Suprapubic skin (tissue), 4 donors: ENCODE results near the gene CTNND2. TPM values are rescaled to one million over a fixed set of nuclear protein-coding genes. Genes with fewer than 3 reads are reported as not detected.

Experiments used
- DNase-seq, 2 donors: peaks; one replicate each; pipeline ENCODE4 v3.0.0-alpha.2; 2019; ENCODE audit warnings: low spot score in 2 of 2
- H3K27ac ChIP-seq: fragments of 200-600 bp; sonication (generic); one replicate; pipeline ENCODE4 v1.5.1; 2019
- H3K27me3 ChIP-seq: fragments of 200-600 bp; sonication (generic); one replicate; pipeline ENCODE4 v1.5.1; 2019
- H3K36me3 ChIP-seq: fragments of 200-600 bp; sonication (generic); one replicate; pipeline ENCODE4 v1.5.1; 2019
- H3K4me1 ChIP-seq: fragments of 200-600 bp; sonication (generic); one replicate; pipeline ENCODE4 v1.5.1; 2019
- H3K4me3 ChIP-seq: fragments of 200-600 bp; sonication (generic); one replicate; pipeline ENCODE4 v1.5.1; 2019; ENCODE audit warnings: mild to moderate bottlenecking
- H3K9me3 ChIP-seq: fragments of 200-600 bp; sonication (generic); one replicate; pipeline ENCODE4 v1.5.1; 2019
- EP300 ChIP-seq: sonication (generic); formaldehyde crosslinking; IDR thresholded peaks from one replicate; pipeline ENCODE4 v1.6.1; 2017; ENCODE audit warnings: antibody characterized with exemption
- POLR2A ChIP-seq, 2 donors: fragments of 450-650 bp; IDR thresholded peaks; one replicate each; pipeline ENCODE4 v1.6.1; 2017; ENCODE audit warnings: antibody characterized with exemption in 2 of 2, mild to moderate bottlenecking in 2 of 2, moderate library complexity in 2 of 2
- POLR2AphosphoS5 ChIP-seq, 3 donors: sonication (generic); formaldehyde crosslinking; IDR thresholded peaks; one replicate each; pipeline ENCODE4 v1.6.1; 2017; ENCODE audit warnings: antibody characterized with exemption in 3 of 3
- WGBS: methylation state at CpG from one replicate; pipeline ENCODE4 v1.1.5; 2018; 5-methylcytosine and 5-hydroxymethylcytosine counted together
- total RNA-seq, 4 donors: library from RNA; depleted of rRNA; stranded (reverse); fragments of >200 nt; gene quantifications; one replicate each; pipeline ENCODE4 v1.1.0, GENCODE V29; 2016
- TF ChIP-seq, protein P1 (sequence below), 2 donors: fragments of 200-600 bp in 1 of 2; fragments of 450-650 bp in 1 of 2; sonication (generic) in 1 of 2; IDR thresholded peaks; one replicate each; pipeline ENCODE4 v1.5.1; 2016 to 2019; ENCODE audit warnings: antibody characterized with exemption in 2 of 2, mild to moderate bottlenecking in 1 of 2, moderate library complexity in 1 of 2

Gene CTNND2
- total RNA-seq, 4 donors from 2014 or later = 0.40 to 3.8 (median 2.2) TPM

DNA sequence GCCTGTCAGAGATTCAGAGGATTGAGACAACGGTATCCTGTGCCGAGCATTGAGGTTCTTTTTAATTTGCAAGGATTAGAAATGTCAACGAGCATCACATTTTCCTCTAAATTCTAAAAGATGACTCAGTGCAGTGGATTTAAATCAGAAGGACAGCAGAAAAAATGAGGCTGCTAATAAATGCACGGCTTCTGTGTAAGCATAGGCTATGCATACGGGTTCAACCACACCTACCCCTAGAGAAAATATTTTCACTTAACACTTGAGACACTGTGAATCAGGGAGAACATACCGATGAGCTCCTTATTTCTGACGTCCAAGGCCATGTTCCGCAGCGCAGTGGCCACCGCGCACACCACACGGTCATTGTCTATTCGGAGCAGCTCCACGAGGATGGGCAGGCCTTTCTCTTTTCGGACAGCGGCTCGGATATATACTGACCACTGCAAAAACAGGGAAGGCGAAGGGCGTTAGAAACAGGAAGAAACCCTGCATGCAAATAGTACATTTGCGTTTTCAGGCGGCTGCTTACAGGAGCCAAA lies 821.8 kb downstream of the CTNND2 start:
- WGBS = 89% methylated on average over 21 of the region's 21 CpGs
- Histone ChIP-seq H3K36me3 (no peaks in the 10 kb centered on the region), H3K27ac (no peak overlapping the region), H3K27me3 (no peaks in the 10 kb centered on the region), H3K4me1 (no peaks in the 10 kb centered on the region), H3K4me3 (no peak overlapping the region), H3K9me3 (no peaks in the 10 kb centered on the region)
- DNase-seq = no peak
- TF ChIP-seq EP300 = no peak
- no peak for TF ChIP-seq POLR2A (IDR thresholded peaks at IDR 0.05)
- no peak for TF ChIP-seq POLR2AphosphoS5 (IDR thresholded peaks at IDR 0.05)
- TF ChIP-seq, protein P1, sequence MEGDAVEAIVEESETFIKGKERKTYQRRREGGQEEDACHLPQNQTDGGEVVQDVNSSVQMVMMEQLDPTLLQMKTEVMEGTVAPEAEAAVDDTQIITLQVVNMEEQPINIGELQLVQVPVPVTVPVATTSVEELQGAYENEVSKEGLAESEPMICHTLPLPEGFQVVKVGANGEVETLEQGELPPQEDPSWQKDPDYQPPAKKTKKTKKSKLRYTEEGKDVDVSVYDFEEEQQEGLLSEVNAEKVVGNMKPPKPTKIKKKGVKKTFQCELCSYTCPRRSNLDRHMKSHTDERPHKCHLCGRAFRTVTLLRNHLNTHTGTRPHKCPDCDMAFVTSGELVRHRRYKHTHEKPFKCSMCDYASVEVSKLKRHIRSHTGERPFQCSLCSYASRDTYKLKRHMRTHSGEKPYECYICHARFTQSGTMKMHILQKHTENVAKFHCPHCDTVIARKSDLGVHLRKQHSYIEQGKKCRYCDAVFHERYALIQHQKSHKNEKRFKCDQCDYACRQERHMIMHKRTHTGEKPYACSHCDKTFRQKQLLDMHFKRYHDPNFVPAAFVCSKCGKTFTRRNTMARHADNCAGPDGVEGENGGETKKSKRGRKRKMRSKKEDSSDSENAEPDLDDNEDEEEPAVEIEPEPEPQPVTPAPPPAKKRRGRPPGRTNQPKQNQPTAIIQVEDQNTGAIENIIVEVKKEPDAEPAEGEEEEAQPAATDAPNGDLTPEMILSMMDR (IDR thresholded peaks at IDR 0.05) = no peak

DNA sequence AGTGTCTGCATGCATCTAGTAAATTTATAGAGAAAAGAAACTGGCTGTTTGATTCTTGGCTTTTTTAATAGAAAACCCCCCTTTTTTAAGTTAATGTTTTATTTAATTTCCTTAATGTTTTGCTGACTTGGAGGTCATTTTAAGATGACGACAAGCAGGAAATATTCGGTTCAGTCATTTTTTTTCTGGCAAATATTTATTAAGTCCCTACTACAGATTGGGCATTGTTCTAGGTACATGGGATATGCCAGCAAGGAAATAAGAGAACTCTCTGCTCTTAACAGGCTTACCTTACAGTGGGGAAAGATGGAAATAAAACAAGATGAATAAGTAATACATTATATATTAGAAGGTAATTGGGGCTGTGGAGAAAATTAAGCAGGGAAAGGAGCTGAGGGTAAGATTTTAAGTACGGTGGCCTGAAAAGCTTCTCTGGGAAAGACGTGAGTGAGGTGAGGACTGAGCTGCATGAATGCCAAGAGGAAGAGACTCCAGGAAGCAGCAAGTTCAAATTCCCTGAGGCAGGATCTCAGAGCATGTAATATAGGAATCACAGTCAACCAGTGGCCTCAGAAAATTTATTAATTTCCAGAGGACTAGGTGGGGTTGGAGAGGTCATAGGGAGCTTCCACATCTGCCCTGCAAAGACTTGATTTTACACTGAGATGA lies 827.2 kb downstream of the CTNND2 start:
- TF ChIP-seq POLR2A (IDR thresholded peaks at IDR 0.05) (no peak), EP300 (no peak), POLR2AphosphoS5 (IDR thresholded peaks at IDR 0.05) (no peak)
- TF ChIP-seq, protein P1 (IDR thresholded peaks at IDR 0.05) = no peak
- DNase-seq = no peak
- no peaks in the 10 kb centered on the region for H3K36me3 ChIP-seq
- no peaks in the 10 kb centered on the region for H3K4me1 ChIP-seq
- H3K4me3 ChIP-seq = no peak overlapping the region
- H3K9me3 ChIP-seq = no peaks in the 10 kb centered on the region
- WGBS = 60% methylated on average over 4 of the region's 4 CpGs
- no peak overlapping the region for H3K27ac ChIP-seq
- peaks cover 3% of the 10 kb centered on the region for H3K27me3 ChIP-seq

DNA sequence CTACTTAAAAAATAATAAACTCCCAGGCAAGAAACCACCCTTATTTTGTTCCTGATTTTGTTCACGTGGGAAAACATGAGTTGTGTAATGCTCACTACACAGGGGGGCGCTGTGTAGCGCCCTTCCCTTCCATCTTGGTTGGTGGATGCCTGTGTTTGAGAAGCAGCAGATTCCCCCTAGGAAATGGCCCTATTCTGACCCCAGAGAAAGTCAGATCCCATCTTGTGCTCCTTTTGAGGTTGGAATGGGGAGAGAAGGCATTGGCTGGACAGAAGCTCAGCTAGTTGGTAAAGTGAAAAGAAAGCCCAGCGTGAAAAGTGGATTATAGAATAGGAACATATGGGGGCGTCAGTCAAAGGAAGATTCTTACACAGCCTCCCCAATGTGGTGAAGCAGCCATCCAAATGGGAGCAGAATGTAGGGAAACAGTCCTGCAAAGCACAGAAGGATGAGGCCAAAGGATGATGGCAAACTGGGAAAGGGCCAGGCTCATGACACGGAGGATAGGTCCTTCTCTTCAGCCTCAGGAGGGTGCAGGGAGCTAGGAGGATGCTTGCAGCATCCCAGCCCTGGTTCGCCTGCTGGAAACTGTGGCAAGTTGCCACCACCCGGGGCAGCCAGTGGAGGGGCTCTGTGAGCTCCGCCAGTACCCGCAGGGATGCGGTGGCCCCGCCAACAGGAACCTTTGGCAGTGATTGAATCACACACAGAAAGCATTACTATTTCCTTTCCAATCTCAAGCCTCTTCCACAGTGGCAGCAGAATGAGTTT lies 829.0 kb downstream of the CTNND2 start:
- Histone ChIP-seq H3K36me3 (no peaks in the 10 kb centered on the region), H3K27me3 (peaks cover 3% of the 10 kb centered on the region), H3K9me3 (no peaks in the 10 kb centered on the region), H3K4me3 (no peak overlapping the region), H3K27ac (no peak overlapping the region), H3K4me1 (no peaks in the 10 kb centered on the region)
- 69% methylated on average over 12 of the region's 12 CpGs for WGBS
- no peak for DNase-seq
- TF ChIP-seq POLR2AphosphoS5 (IDR thresholded peaks at IDR 0.05) = no peak
- TF ChIP-seq, protein P1 (IDR thresholded peaks at IDR 0.05) = no peak
- no peak for TF ChIP-seq POLR2A (IDR thresholded peaks at IDR 0.05)
- TF ChIP-seq EP300 = no peak

DNA sequence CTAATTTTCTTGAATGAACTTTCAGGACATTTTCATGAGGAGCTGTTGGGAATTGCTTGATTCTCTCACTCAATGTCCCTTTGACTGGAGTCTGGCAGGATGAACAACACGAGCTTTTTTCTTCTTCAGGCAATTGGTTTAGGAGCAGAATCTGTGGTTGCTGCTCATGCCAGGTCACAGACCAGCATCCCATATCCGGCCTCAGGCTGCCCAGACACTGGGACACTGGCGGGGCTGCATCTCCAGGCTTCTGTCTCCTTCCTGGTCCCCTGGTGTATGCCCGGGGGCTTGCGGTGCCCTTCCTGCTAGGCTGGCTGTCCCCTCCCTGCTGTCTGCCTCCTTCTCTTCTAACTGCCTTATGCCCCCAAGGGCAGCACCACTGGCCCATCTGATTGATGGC lies 831.7 kb downstream of the CTNND2 start:
- Histone ChIP-seq H3K27me3 (peaks cover 3% of the 10 kb centered on the region), H3K4me1 (no peaks in the 10 kb centered on the region), H3K36me3 (no peaks in the 10 kb centered on the region), H3K9me3 (no peaks in the 10 kb centered on the region), H3K27ac (no peak overlapping the region), H3K4me3 (no peak overlapping the region)
- 61% methylated on average over 5 of the region's 5 CpGs for whole genome bisulfite sequencing
- DNase-seq = no peak
- TF ChIP-seq POLR2AphosphoS5 (IDR thresholded peaks at IDR 0.05) (no peak), EP300 (no peak), POLR2A (IDR thresholded peaks at IDR 0.05) (no peak)
- TF ChIP-seq, protein P1 (IDR thresholded peaks at IDR 0.05) = no peak

DNA sequence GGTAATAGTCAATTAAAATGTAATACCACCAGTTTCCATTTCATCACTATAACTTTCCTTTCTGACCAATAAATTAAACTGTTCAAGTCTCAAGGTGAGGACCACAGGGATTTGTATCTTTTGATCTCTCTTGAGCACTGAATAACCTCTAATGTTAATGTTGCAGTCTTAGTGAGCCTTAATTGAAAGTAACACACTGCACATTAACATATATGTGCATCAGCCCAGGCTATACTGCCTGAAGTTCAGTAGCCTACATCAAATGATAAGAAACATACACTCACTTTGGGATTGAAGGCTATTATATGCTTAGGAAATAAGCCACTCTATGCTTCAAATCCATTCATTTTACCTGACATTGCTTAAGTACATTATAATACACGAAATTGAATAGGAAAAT lies 832.2 kb downstream of the CTNND2 start:
- no peak overlapping the region for H3K27ac ChIP-seq
- no peak for DNase-seq
- H3K4me3 ChIP-seq = no peak overlapping the region
- H3K4me1 ChIP-seq = no peaks in the 10 kb centered on the region
- no peaks in the 10 kb centered on the region for H3K9me3 ChIP-seq
- H3K27me3 ChIP-seq = peaks cover 3% of the 10 kb centered on the region
- 50% methylated on average over 1 of the region's 1 CpG for WGBS
- no peak for TF ChIP-seq EP300
- TF ChIP-seq POLR2A (IDR thresholded peaks at IDR 0.05) = no peak
- TF ChIP-seq, protein P1 (IDR thresholded peaks at IDR 0.05) = no peak
- no peak for TF ChIP-seq POLR2AphosphoS5 (IDR thresholded peaks at IDR 0.05)
- H3K36me3 ChIP-seq = no peaks in the 10 kb centered on the region
